GM23338 (cell line): ENCODE results near the gene ZNF516. TPM values are rescaled to one million over a fixed set of nuclear protein-coding genes. Genes with fewer than 3 reads are reported as not detected.

Experiments
- ZNF462 ChIP-seq: fragments of 250-450 bp; sonication (Bioruptor Pico); IDR thresholded peaks from 2 replicates; pipeline ENCODE4 v1.5.0; 2020; ENCODE audit warnings: mild to moderate bottlenecking, moderate library complexity
- polyA plus RNA-seq: library from polyadenylated mRNA; unstranded; fragments of >200 nt; fragmentation: Nextera tagmentation; extraction: Ambion mirVana; gene quantifications from 2 replicates; pipeline ENCODE4 v1.2.1, GENCODE V29; 2016
- total RNA-seq: library from RNA; depleted of rRNA; stranded (reverse); fragments of >200 nt; shearing (Covaris generic); gene quantifications from 2 replicates; pipeline ENCODE4 v1.2.3, GENCODE V29; 2014

Gene ZNF516
- total and polyA plus RNA-seq, 2 experiments from 2014 or later: 11.9 to 24.2 TPM

- no peak for TF ChIP-seq ZNF462 (CRISPR knock-in tag)
These were observed 181.0 kb downstream of the ZNF516 start (continued) for GRCh38 chr18:76314015-76314414.
